D341Med (cell line): Measurements from ENCODE around the gene USF2.
"Not testable (repeated sequence)": the region's sequence is repeated elsewhere in the genome, so short reads cannot be mapped to it uniquely, and the experiment has no call there.

ENCODE experiments used
- DNase-seq: peaks from one replicate; pipeline ENCODE4 v3.0.0; 2012; ENCODE audit warnings: low spot score

USF2 gene

GRCh38 chr19:35285465-35285864, 16.7 kb downstream of the USF2 start:
- DNase-seq = not testable (repeated sequence)

GRCh38 chr19:35286101-35286500, 17.3 kb downstream of the USF2 start:
- DNase-seq = not testable (repeated sequence)

- no peak for DNase-seq
These were observed 19.0 kb downstream of the USF2 start for GRCh38 chr19:35287713-35288112.

GRCh38 chr19:35288331-35288730, 19.6 kb downstream of the USF2 start:
- no peak for DNase-seq

GRCh38 chr19:35288906-35289305, 20.1 kb downstream of the USF2 start:
- DNase-seq = no peak

GRCh38 chr19:35290381-35291127, 21.8 kb downstream of the USF2 start:
- peak; percentile 29 for DNase-seq

DNA sequence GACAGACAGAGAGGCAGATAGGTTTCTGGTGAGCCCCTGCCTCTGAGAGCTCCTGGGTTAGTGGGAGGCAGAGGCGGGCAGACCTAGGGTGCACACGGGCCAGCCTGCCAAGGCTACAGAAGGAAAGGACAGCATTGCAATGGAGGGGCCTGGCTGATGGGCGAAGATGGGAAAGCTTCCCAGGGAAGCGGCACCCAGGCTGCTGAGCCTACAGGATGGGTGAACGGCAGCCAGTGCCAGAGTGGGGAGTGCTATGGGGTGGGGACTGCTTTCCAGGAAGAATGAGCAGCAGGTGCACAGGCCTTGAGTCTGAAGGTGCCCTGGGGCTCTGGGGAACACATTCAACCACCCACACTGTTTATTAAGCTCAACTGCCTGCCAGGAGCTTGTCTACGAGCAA, 22.5 kb downstream of the USF2 start:
- DNase-seq = no peak

GRCh38 chr19:35291916-35292315, 23.2 kb downstream of the USF2 start, which contains the start of gene MAG:
TSS of gene MAG (plus strand) at chr19:35292161. CDS start at chr19:35295409, 3,248 bp downstream.
- peak; percentile 24 for DNase-seq

- DNase-seq = no peak
These were observed 23.9 kb downstream of the USF2 start for GRCh38 chr19:35292421-35293362.

- DNase-seq = peak; percentile 30
These were observed 24.6 kb downstream of the USF2 start for GRCh38 chr19:35293363-35293739.

DNA sequence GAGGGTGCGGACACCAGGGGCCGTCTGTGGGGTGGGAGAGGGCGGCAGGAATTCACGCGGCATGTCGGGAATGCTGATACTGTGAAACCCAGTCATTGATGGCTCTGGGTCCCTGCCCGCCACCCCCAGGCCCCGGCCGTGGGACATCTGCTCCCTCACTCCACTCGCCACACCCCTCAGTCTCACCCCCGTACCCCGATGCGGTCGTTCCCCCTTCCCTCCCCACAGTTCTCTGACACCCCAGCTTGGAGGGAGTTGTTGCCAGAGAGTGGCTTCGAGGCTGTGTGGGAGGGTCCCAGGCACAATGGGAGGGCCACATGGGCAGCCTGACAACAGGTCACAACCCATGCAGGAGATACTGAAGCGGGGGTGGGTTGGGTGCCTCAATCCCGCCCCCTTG, 25.0 kb downstream of the USF2 start:
- peak; percentile 33 for DNase-seq

DNA sequence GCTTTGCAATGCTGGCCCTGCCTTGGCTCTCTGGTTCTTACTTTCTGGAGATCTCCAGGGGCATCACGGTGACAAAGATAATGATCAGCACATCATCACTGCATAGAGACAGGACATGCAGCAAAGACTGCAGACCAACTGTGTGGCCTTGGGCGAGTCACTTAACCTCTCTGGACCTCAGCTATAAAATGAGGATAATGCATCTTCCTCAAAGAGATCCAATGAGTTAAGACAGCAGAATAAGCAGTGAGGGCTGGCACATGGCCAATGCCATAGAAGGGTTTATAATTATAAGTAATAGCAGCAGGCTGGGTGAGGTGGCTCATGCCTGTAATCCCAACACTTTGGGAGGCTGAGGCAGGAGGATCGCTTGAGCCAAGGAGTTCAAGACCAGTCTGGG, 25.6 kb downstream of the USF2 start:
- DNase-seq = no peak

GRCh38 chr19:35294859-35295791, 26.4 kb downstream of the USF2 start:
- peak; percentile 33 for DNase-seq

DNA sequence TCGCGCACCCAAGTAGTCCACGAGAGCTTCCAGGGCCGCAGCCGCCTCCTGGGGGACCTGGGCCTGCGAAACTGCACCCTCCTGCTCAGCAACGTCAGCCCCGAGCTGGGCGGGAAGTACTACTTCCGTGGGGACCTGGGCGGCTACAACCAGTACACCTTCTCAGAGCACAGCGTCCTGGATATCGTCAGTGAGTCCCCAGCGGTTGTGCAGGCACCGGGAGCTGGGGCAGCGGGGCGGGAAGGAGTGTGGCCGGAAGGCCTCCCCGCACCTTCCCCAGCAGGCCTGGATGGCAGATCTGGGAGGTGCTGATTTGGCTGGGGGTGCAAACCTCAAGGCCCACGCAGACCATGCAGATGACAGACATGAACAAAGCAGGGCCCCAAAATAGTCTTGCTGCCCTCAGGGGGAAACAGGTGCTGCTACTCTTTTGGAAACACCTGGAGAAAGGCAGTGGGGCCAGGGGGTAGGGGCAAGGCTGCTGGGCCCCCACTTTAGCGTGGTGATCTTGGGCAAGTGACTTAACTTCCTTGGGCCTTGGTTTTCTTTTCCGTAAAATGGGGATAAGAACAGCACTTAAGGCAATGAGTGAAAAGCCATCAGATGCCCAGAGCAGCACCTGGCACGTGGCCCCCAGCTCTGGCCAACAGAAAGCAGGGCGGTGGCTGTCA, 27.2 kb downstream of the USF2 start:
- DNase-seq = peak; percentile 41

GRCh38 chr19:35296644-35297514, 28.1 kb downstream of the USF2 start:
- DNase-seq = no peak

GRCh38 chr19:35297515-35297848, 28.7 kb downstream of the USF2 start:
- DNase-seq = no peak

GRCh38 chr19:35297922-35298321, 29.2 kb downstream of the USF2 start:
- no peak for DNase-seq

GRCh38 chr19:35298561-35298972, 29.8 kb downstream of the USF2 start:
- DNase-seq = no peak

DNA sequence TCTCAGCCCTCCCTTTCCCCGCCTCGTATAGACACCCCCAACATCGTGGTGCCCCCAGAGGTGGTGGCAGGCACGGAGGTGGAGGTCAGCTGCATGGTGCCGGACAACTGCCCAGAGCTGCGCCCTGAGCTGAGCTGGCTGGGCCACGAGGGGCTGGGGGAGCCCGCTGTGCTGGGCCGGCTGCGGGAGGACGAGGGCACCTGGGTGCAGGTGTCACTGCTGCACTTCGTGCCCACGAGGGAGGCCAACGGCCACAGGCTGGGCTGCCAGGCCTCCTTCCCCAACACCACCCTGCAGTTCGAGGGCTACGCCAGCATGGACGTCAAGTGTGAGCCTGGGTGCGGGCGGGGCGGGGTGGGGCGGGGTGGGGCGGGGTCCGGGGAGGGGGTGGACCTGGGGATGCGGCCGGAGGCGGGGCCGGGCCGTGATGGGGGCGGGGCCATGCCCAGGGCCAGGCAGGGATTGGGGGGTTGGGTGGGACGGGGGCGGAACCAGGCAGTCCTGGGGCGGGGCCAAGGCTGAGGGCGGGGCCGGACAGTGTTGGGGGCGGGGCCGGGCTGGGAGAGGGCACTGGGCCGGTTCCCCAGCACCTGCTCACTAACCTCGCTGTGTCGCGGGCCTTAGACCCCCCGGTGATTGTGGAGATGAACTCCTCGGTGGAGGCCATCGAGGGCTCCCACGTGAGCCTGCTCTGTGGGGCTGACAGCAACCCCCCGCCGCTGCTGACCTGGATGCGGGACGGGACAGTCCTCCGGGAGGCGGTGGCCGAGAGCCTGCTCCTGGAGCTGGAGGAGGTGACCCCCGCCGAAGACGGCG, 31.0 kb downstream of the USF2 start:
- no peak for DNase-seq

DNA sequence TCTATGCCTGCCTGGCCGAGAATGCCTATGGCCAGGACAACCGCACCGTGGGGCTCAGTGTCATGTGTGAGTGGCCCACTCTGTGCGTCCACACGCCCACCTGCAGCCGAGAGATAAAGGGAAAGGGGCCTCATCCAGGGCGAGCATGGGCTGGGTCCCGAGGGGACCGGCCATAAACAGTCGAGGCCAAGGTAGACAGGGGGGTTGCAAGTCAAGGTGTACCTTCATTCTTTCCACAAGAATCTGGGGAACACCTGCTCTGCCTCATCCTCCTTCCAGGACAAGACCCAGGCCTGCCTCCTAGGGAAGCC, 31.5 kb downstream of the USF2 start:
- DNase-seq = no peak
